Measurements from ENCODE around the gene ANKZF1.

- no peak for TF ChIP-seq POLR2A (IDR thresholded peaks at IDR 0.05; ENCODE audit: low read depth, low read length)
- no peak for TF ChIP-seq CTCF (conservative IDR thresholded peaks at IDR 0.05; ENCODE audit: low read depth, low read length)
- no peak for TF ChIP-seq MXI1 (IDR thresholded peaks at IDR 0.05; ENCODE audit: borderline replicate concordance, low read depth, low read length)
- TF ChIP-seq SMC3 (IDR thresholded peaks at IDR 0.05; ENCODE audit: low read depth, low read length): no peak
- no peak for TF ChIP-seq FOS (IDR thresholded peaks at IDR 0.05; ENCODE audit: low read depth, low read length)
These were observed 56.4 kb downstream of the ANKZF1 start for GRCh38 chr2:219285894-219286425.
